ENCODE results near the gene FILIP1L.

Gene FILIP1L

GRCh38 chr3:99949956-99950670, 164.2 kb downstream of the FILIP1L start:
- Histone ChIP-seq H3K27me3 (ENCODE audit: insufficient read depth, poor library complexity, severe bottlenecking) (no peaks in the 10 kb centered on the region), H3K4me1 (ENCODE audit: insufficient read depth, poor library complexity, severe bottlenecking) (no peaks in the 10 kb centered on the region), H3K27ac (ENCODE audit: poor library complexity, severe bottlenecking) (no peak overlapping the region), H3K9me3 (ENCODE audit: severe bottlenecking) (no peaks in the 10 kb centered on the region), H3K36me3 (ENCODE audit: low read depth) (no peaks in the 10 kb centered on the region), H3K4me3 (ENCODE audit: severe bottlenecking) (no peak overlapping the region)
- no peak for TF ChIP-seq CTCF (IDR thresholded peaks at IDR 0.05; ENCODE audit: poor library complexity, severe bottlenecking)
- no peak for DNase-seq (ENCODE audit: low spot score)
- no peak for ATAC-seq (ENCODE audit: low read depth)

GRCh38 chr3:99948467-99949089, 165.7 kb downstream of the FILIP1L start:
- no peak for DNase-seq (ENCODE audit: low spot score)
- H3K36me3 ChIP-seq (ENCODE audit: low read depth), result no peaks in the 10 kb centered on the region
- H3K9me3 ChIP-seq (ENCODE audit: severe bottlenecking), result no peaks in the 10 kb centered on the region
- TF ChIP-seq CTCF (IDR thresholded peaks at IDR 0.05; ENCODE audit: poor library complexity, severe bottlenecking), result no peak
- H3K4me3 ChIP-seq (ENCODE audit: severe bottlenecking), result no peak overlapping the region
- H3K27ac ChIP-seq (ENCODE audit: poor library complexity, severe bottlenecking), result no peak overlapping the region
- H3K27me3 ChIP-seq (ENCODE audit: insufficient read depth, poor library complexity, severe bottlenecking), result no peaks in the 10 kb centered on the region
- no peak for ATAC-seq (ENCODE audit: low read depth)
- H3K4me1 ChIP-seq (ENCODE audit: insufficient read depth, poor library complexity, severe bottlenecking), result no peaks in the 10 kb centered on the region

GRCh38 chr3:99947356-99947755, 166.9 kb downstream of the FILIP1L start:
- no peak overlapping the region for H3K4me3 ChIP-seq (ENCODE audit: severe bottlenecking)
- H3K9me3 ChIP-seq (ENCODE audit: severe bottlenecking), result no peaks in the 10 kb centered on the region
- no peaks in the 10 kb centered on the region for H3K36me3 ChIP-seq (ENCODE audit: low read depth)
- H3K27ac ChIP-seq (ENCODE audit: poor library complexity, severe bottlenecking), result no peak overlapping the region
- H3K27me3 ChIP-seq (ENCODE audit: insufficient read depth, poor library complexity, severe bottlenecking), result no peaks in the 10 kb centered on the region
- ATAC-seq (ENCODE audit: low read depth), result no peak
- no peak for DNase-seq (ENCODE audit: low spot score)
- TF ChIP-seq CTCF (IDR thresholded peaks at IDR 0.05; ENCODE audit: poor library complexity, severe bottlenecking), result no peak
- H3K4me1 ChIP-seq (ENCODE audit: insufficient read depth, poor library complexity, severe bottlenecking), result no peaks in the 10 kb centered on the region

GRCh38 chr3:99945328-99945995, 168.8 kb downstream of the FILIP1L start:
- no peak for ATAC-seq (ENCODE audit: low read depth)
- Histone ChIP-seq H3K9me3 (ENCODE audit: severe bottlenecking) (no peaks in the 10 kb centered on the region), H3K4me1 (ENCODE audit: insufficient read depth, poor library complexity, severe bottlenecking) (no peaks in the 10 kb centered on the region), H3K4me3 (ENCODE audit: severe bottlenecking) (no peak overlapping the region), H3K27me3 (ENCODE audit: insufficient read depth, poor library complexity, severe bottlenecking) (no peaks in the 10 kb centered on the region), H3K36me3 (ENCODE audit: low read depth) (no peaks in the 10 kb centered on the region), H3K27ac (ENCODE audit: poor library complexity, severe bottlenecking) (no peak overlapping the region)
- DNase-seq (ENCODE audit: low spot score), result no peak
- no peak for TF ChIP-seq CTCF (IDR thresholded peaks at IDR 0.05; ENCODE audit: poor library complexity, severe bottlenecking)
